Measurements from ENCODE around the gene GALT. TPM values are rescaled to one million over a fixed set of nuclear protein-coding genes. Genes with fewer than 3 reads are reported as not detected.

Gene GALT
- total RNA-seq, 1 donor from 2014 or later, result 57.2 TPM

GRCh38 chr9:34663303-34663605 is 16.8 kb downstream of the GALT start:
- Mint-ChIP-seq H3K27me3 (ENCODE audit: unreplicated experiment) (no peaks in the 10 kb centered on the region), H3K36me3 (ENCODE audit: unreplicated experiment) (peaks cover 2% of the 10 kb centered on the region), H3K4me3 (ENCODE audit: unreplicated experiment) (no peak overlapping the region), H3K27ac (ENCODE audit: unreplicated experiment) (no peak overlapping the region), H3K4me1 (ENCODE audit: unreplicated experiment) (peaks cover 11% of the 10 kb centered on the region), H3K9me3 (ENCODE audit: unreplicated experiment) (no peaks in the 10 kb centered on the region)
- TF ChIP-seq CTCF (IDR thresholded peaks at IDR 0.05), result no peak
- DNase-seq (ENCODE audit: extremely low spot score, unreplicated experiment), result no peak

GRCh38 chr9:34664281-34665066 is 18.0 kb downstream of the GALT start:
- Mint-ChIP-seq H3K9me3 (ENCODE audit: unreplicated experiment) (no peaks in the 10 kb centered on the region), H3K27me3 (ENCODE audit: unreplicated experiment) (no peaks in the 10 kb centered on the region), H3K4me1 (ENCODE audit: unreplicated experiment) (peaks cover 11% of the 10 kb centered on the region), H3K36me3 (ENCODE audit: unreplicated experiment) (peaks cover 4% of the 10 kb centered on the region), H3K4me3 (ENCODE audit: unreplicated experiment) (peak overlapping the region; percentile 88), H3K27ac (ENCODE audit: unreplicated experiment) (peak overlapping the region; percentile 97)
- DNase-seq (ENCODE audit: extremely low spot score, unreplicated experiment), result peak; percentile 88
- peak; percentile 79 for TF ChIP-seq CTCF (IDR thresholded peaks at IDR 0.05)

- H3K4me1 Mint-ChIP-seq (ENCODE audit: unreplicated experiment), result peaks cover 11% of the 10 kb centered on the region
- peaks cover 4% of the 10 kb centered on the region for H3K36me3 Mint-ChIP-seq (ENCODE audit: unreplicated experiment)
- no peaks in the 10 kb centered on the region for H3K9me3 Mint-ChIP-seq (ENCODE audit: unreplicated experiment)
- peak overlapping the region; percentile 97 for H3K27ac Mint-ChIP-seq (ENCODE audit: unreplicated experiment)
- no peak for DNase-seq (ENCODE audit: extremely low spot score, unreplicated experiment)
- TF ChIP-seq CTCF (IDR thresholded peaks at IDR 0.05), result no peak
- no peaks in the 10 kb centered on the region for H3K27me3 Mint-ChIP-seq (ENCODE audit: unreplicated experiment)
- peak overlapping the region; percentile 88 for H3K4me3 Mint-ChIP-seq (ENCODE audit: unreplicated experiment)
Measured at GRCh38 chr9:34665067-34665380, 18.5 kb downstream of the GALT start.

GRCh38 chr9:34665381-34666250 is 19.1 kb downstream of the GALT start:
- Mint-ChIP-seq H3K27me3 (ENCODE audit: unreplicated experiment) (no peaks in the 10 kb centered on the region), H3K4me1 (ENCODE audit: unreplicated experiment) (peaks cover 11% of the 10 kb centered on the region), H3K36me3 (ENCODE audit: unreplicated experiment) (peaks cover 4% of the 10 kb centered on the region), H3K27ac (ENCODE audit: unreplicated experiment) (peak overlapping the region; percentile 97), H3K9me3 (ENCODE audit: unreplicated experiment) (no peaks in the 10 kb centered on the region), H3K4me3 (ENCODE audit: unreplicated experiment) (peak overlapping the region; percentile 88)
- DNase-seq (ENCODE audit: extremely low spot score, unreplicated experiment), result peak; percentile 96
- no peak for TF ChIP-seq CTCF (IDR thresholded peaks at IDR 0.05)

Data from osteocyte (in vitro differentiated cells).